Measurements from ENCODE around the gene CD27. TPM values are rescaled to one million over a fixed set of nuclear protein-coding genes. Genes with fewer than 3 reads are reported as not detected.

The CD27 gene
- total and polyA plus RNA-seq, 9 of the 15 experiments (the other 6 are each of a cell fraction or from before 2014, with no cell fraction given): 0.24 TPM; not detected in 8

GRCh38 chr12:6416596-6416995 is 28.2 kb upstream of the CD27 start (continued):
- TF ChIP-seq ARID3A (IDR thresholded peaks at IDR 0.05; ENCODE audit: borderline replicate concordance, low read depth, low read length): no peak
- TF ChIP-seq TCF7L2 (IDR thresholded peaks at IDR 0.05; ENCODE audit: low read depth, low read length): no peak
- TF ChIP-seq NEUROD1 (IDR thresholded peaks at IDR 0.05; ENCODE audit: borderline replicate concordance, low read depth, low read length, partially characterized antibody): no peak

GRCh38 chr12:6418796-6419195 is 26.0 kb upstream of the CD27 start:
- no peaks in the 10 kb centered on the region for H3K27me3 ChIP-seq (ENCODE audit: control insufficient read depth in 2 of 2, insufficient read depth in 2 of 2, low read length in 2 of 2)
- POLR2A ChIA-PET: interaction anchor here (0.6 kb wide), 1 partner anchor 34 kb away, joined by 3 read pairs; no protein-coding TSS in a partner anchor
- H3K36me3 ChIP-seq (ENCODE audit: control insufficient read depth, insufficient read depth, low read length): no peaks in the 10 kb centered on the region
- no TSS peak for BruUV-seq (replicated peaks)
- TF ChIP-seq CBFA2T2 (conservative IDR thresholded peaks at IDR 0.05): no peak
- TF ChIP-seq SRSF3 (IDR thresholded peaks at IDR 0.05; ENCODE audit: insufficient read depth, low read length): no peak
- no peak for TF ChIP-seq HNRNPUL1 (IDR thresholded peaks at IDR 0.05; ENCODE audit: low read length)
- no peak for TF ChIP-seq ARID3B (CRISPR knock-in tag; IDR thresholded peaks at IDR 0.05; ENCODE audit: borderline replicate concordance)
- TF ChIP-seq ZFX (CRISPR knock-in tag; IDR thresholded peaks at IDR 0.05): no peak
- TF ChIP-seq STAT5B (CRISPR knock-in tag; IDR thresholded peaks at IDR 0.05): no peak
- TF ChIP-seq GTF2A2 (tag; IDR thresholded peaks at IDR 0.05): no peak
- TF ChIP-seq CBX2 (IDR thresholded peaks at IDR 0.05; ENCODE audit: insufficient read depth, low read length, poor library complexity, severe bottlenecking): no peak
- TF ChIP-seq RCOR1 (IDR thresholded peaks at IDR 0.05; ENCODE audit: borderline replicate concordance in 1 of 2, low read depth in 2 of 2, low read length in 2 of 2): no peak
- TF ChIP-seq PHB (CRISPR knock-in tag; IDR thresholded peaks at IDR 0.05): no peak
- H3K9me3 ChIP-seq (replicated peaks; ENCODE audit: control insufficient read depth, insufficient read depth, low read depth, low read length): no peaks in the 10 kb centered on the region
- no peak overlapping the region for H3K27ac ChIP-seq (ENCODE audit: extremely low read depth, low read depth, low read length)
- intact Hi-C loops (cut with micrococcal nuclease) (no loop called here), in situ Hi-C loops (cut with MboI) (no loop called here)
- H3K9me1 ChIP-seq (ENCODE audit: control insufficient read depth, insufficient read depth, low read length): no peaks in the 10 kb centered on the region
- FAIRE-seq (no peak), ATAC-seq (no peak), DNase-seq (ENCODE audit: extremely low read depth in 1 of 4, low spot score in 3 of 4) (no peak)
- no peaks in the 10 kb centered on the region for H3K79me2 ChIP-seq (ENCODE audit: control insufficient read depth, insufficient read depth, low read length)
- CTCF ChIA-PET (ENCODE audit: low intra/inter-chr PET ratio): no interaction called here
- H3K4me1 ChIP-seq (replicated peaks in 1 of 2; ENCODE audit: control insufficient read depth in 2 of 2, insufficient read depth in 2 of 2, low read length in 2 of 2): no peaks in the 10 kb centered on the region; a peak in 2 of 5 replicates
- 73% methylated on average over 6 of the region's 6 CpGs for WGBS (ENCODE audit: insufficient coverage, low coverage, missing lambda C conversion rate)
- no peak overlapping the region for H3K9ac ChIP-seq (ENCODE audit: insufficient read depth in 1 of 2, low read depth in 2 of 2, low read length in 2 of 2)
- no peak overlapping the region for H3K4me2 ChIP-seq (ENCODE audit: insufficient read depth, low read length)
- H4K20me1 ChIP-seq (replicated peaks; ENCODE audit: control insufficient read depth, insufficient read depth, low read length): no peaks in the 10 kb centered on the region
- no peak overlapping the region for H3K4me3 ChIP-seq
- no peak overlapping the region for H2AFZ ChIP-seq (ENCODE audit: low read depth, low read length)

All from K562 (cell line).